ENCODE data around the gene YIF1A. TPM values are rescaled to one million over a fixed set of nuclear protein-coding genes. Genes with fewer than 3 reads are reported as not detected.
A peak's percentile ranks its signal among the peaks of the same experiment; 100 is the strongest.

Gene YIF1A
- polyA plus RNA-seq, 3 donors = 50.0 to 81.1 (median 63.8) TPM

DNA sequence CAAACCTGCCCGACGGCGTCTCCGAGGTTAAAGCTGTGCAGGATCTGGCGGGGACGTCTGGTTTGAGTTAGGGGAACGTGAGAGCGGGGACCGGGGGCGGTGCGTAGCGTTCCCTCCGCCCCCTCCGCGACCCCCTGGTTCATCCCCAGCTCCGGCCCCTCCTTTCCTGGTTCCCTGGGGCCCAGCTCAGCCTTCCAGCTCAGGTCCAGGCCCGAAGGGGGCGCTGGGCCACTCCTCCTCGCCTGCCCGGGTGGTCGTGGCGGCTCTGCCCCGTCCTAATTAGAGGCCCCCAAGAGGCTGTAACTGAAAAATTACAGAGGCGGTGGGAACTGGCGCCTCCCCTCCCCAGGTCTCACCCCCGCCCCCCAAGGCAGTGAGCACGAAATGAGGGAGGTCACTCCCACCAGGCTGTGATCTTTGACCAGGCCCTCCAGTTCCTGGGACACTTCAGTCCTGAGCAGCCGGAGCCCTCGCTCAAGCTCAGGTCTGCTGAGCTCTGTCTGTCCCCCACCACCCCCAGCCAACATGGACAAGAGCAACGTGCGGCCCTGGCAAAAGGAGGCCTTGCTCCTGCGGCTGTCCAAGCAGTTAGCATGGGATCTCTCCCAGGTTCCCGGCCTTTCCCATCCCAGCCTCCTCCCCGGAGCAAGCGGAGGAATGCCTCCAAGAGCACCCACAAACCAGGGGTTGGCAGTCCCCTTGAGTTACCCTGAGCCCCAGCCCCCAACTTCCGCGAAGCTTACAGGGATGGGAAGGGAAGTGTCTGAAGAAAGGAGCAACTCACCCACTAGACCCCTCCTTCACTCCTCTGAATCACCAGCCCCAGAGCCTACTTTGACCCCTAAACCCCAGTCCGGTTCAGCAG lies 24.6 kb upstream of the YIF1A start:
- peak overlapping the region; percentile 25 to 99 (median 89) for H3K27ac Mint-ChIP-seq
- peak overlapping the region; percentile 79 for H2AFZ ChIP-seq (ENCODE audit: insufficient read depth, low read depth, low read length, poor library complexity, severe bottlenecking)

More for the DNA sequence above, 24.6 kb upstream of the YIF1A start:
- peak in 1 of 3 donors; percentile 21 for DNase-seq
- intact Hi-C loops (cut with micrococcal nuclease) = loop anchor here (2.0 to 10.0 kb wide), 2 partner anchors 31 to 71 kb away; partner anchors contain the start of gene BRMS1 (in 1 of the 2)
- Histone ChIP-seq H3K4me1 (ENCODE audit: control insufficient read depth in 1 of 2, insufficient read depth in 2 of 2, low read length in 2 of 2) (peaks cover 46 to 57% of the 10 kb centered on the region in 2 donors), H3K9me3 (replicated peaks in 1 of 2; ENCODE audit: control insufficient read depth in 1 of 2, insufficient read depth in 1 of 2, low read length in 2 of 2) (no peaks in the 10 kb centered on the region), H4K20me1 (ENCODE audit: insufficient read depth, low read length) (no peaks in the 10 kb centered on the region), H3K4me2 (replicated peaks; ENCODE audit: extremely low read depth, low read length, poor library complexity, severe bottlenecking) (peak overlapping the region; percentile 90), H3K36me3 (replicated peaks in 1 of 2; ENCODE audit: control insufficient read depth in 1 of 2, insufficient read depth in 2 of 2, low read length in 2 of 2) (no peaks in the 10 kb centered on the region), H3K27me3 (ENCODE audit: control insufficient read depth in 2 of 2, insufficient read depth in 2 of 2, low read length in 2 of 2) (no peaks in the 10 kb centered on the region), H3K79me2 (ENCODE audit: insufficient read depth, low read length) (no peaks in the 10 kb centered on the region), H3K9ac (ENCODE audit: insufficient read depth, low read length, poor library complexity, severe bottlenecking) (peak overlapping the region; percentile 46), H3K4me3 (replicated peaks in 1 of 3; ENCODE audit: low read depth in 2 of 3, low read length in 3 of 3) (peak overlapping the region in 2 of 3 experiments; percentile 7 to 90), H3K27ac (ENCODE audit: low read depth in 1 of 2, low read length in 2 of 2) (peak overlapping the region; percentile 20 to 79)
- Mint-ChIP-seq H3K4me1 (peaks cover 40% of the 10 kb centered on the region), H3K4me3 (peak overlapping the region; percentile 69 to 92), H3K27me3 (ENCODE audit: low read depth in 3 of 3) (peaks cover 4 to 15% (median 15%) of the 10 kb centered on the region in 3 donors), H3K9me3 (peaks cover 0 to 2% (median 0%) of the 10 kb centered on the region in 7 donors), H3K36me3 (peaks cover 0 to 2% of the 10 kb centered on the region in 2 donors)
- WGBS (ENCODE audit: insufficient coverage) = 64% methylated on average over 31 of the region's 38 CpGs
- no peak for TF ChIP-seq CTCF (IDR thresholded peaks at IDR 0.05)
